ENCODE results near the gene ANXA7.
A peak's percentile ranks its signal among the peaks of the same experiment; 100 is the strongest.

Gene ANXA7

GRCh38 chr10:73413528-73414229 is at the start of gene ANXA7:
ANXA7 (minus strand) TSS chr10:73414058; CDS start chr10:73400856, 13,202 bp downstream.
- DNase-seq (ENCODE audit: low read depth in 2 of 3, low spot score in 1 of 3), result peak; percentile 89 to 96 (median 93)

- DNase-seq (ENCODE audit: low read depth in 2 of 3, low spot score in 1 of 3), result no peak
These were observed 47.0 kb upstream of the ANXA7 start for GRCh38 chr10:73460897-73461296.

GRCh38 chr10:73459683-73460314 is 45.9 kb upstream of the ANXA7 start:
- DNase-seq (ENCODE audit: low read depth in 2 of 3, low spot score in 1 of 3), result no peak

- DNase-seq (ENCODE audit: low read depth in 2 of 3, low spot score in 1 of 3), result no peak
These were observed 42.5 kb upstream of the ANXA7 start for GRCh38 chr10:73456187-73456890.

- DNase-seq (ENCODE audit: low read depth in 2 of 3, low spot score in 1 of 3), result no peak
These were observed 35.3 kb upstream of the ANXA7 start for GRCh38 chr10:73449113-73449512.

- DNase-seq (ENCODE audit: low read depth in 2 of 3, low spot score in 1 of 3), result no peak
These were observed 34.5 kb upstream of the ANXA7 start for GRCh38 chr10:73448384-73448783.

GRCh38 chr10:73446926-73447325 is 33.1 kb upstream of the ANXA7 start:
- DNase-seq (ENCODE audit: low read depth in 2 of 3, low spot score in 1 of 3), result no peak

- DNase-seq (ENCODE audit: low read depth in 2 of 3, low spot score in 1 of 3), result no peak
These were observed 30.6 kb upstream of the ANXA7 start for GRCh38 chr10:73444457-73444856.

- no peak for DNase-seq (ENCODE audit: low read depth in 2 of 3, low spot score in 1 of 3)
These were observed 25.9 kb upstream of the ANXA7 start for GRCh38 chr10:73439605-73440312.

- DNase-seq (ENCODE audit: low read depth in 2 of 3, low spot score in 1 of 3), result no peak
These were observed 25.2 kb upstream of the ANXA7 start for GRCh38 chr10:73439055-73439454.

- DNase-seq (ENCODE audit: low read depth in 2 of 3, low spot score in 1 of 3), result no peak
These were observed 19.6 kb upstream of the ANXA7 start, which contains the start of gene MSS51 for GRCh38 chr10:73433538-73433867. MSS51 (minus strand) TSS chr10:73433561; CDS start chr10:73428284, 5,277 bp downstream.

GRCh38 chr10:73432646-73433537 is 19.0 kb upstream of the ANXA7 start:
- DNase-seq (ENCODE audit: low read depth in 2 of 3, low spot score in 1 of 3), result no peak

- no peak for DNase-seq (ENCODE audit: low read depth in 2 of 3, low spot score in 1 of 3)
These were observed 12.5 kb upstream of the ANXA7 start for GRCh38 chr10:73426318-73426717.

GRCh38 chr10:73424478-73424877 is 10.6 kb upstream of the ANXA7 start:
- DNase-seq (ENCODE audit: low read depth in 2 of 3, low spot score in 1 of 3), result no peak

- DNase-seq (ENCODE audit: low read depth in 2 of 3, low spot score in 1 of 3), result no peak
These were observed 9.5 kb upstream of the ANXA7 start for GRCh38 chr10:73423309-73423708.

- DNase-seq (ENCODE audit: low read depth in 2 of 3, low spot score in 1 of 3), result no peak
These were observed 2.7 kb upstream of the ANXA7 start for GRCh38 chr10:73416571-73416970.

GRCh38 chr10:73414230-73414945 is 530 bp upstream of the ANXA7 start:
- DNase-seq (ENCODE audit: low read depth in 2 of 3, low spot score in 1 of 3), result no peak

- DNase-seq (ENCODE audit: low read depth in 2 of 3, low spot score in 1 of 3), result peak in 2 of 3 donors; percentile 16 to 37
These were observed 740 bp downstream of the ANXA7 start for GRCh38 chr10:73413108-73413527.

GRCh38 chr10:73410897-73411296 is 3.0 kb downstream of the ANXA7 start:
- no peak for DNase-seq (ENCODE audit: low read depth in 2 of 3, low spot score in 1 of 3)

- no peak for DNase-seq (ENCODE audit: low read depth in 2 of 3, low spot score in 1 of 3)
These were observed 4.8 kb downstream of the ANXA7 start for GRCh38 chr10:73408978-73409521.
